Heart right ventricle (tissue), 16 donors: Measurements from ENCODE around the gene PSAP. TPM values are rescaled to one million over a fixed set of nuclear protein-coding genes. Genes with fewer than 3 reads are reported as not detected.
A peak's percentile ranks its signal among the peaks of the same experiment; 100 is the strongest.

Source experiments
- ATAC-seq, 8 donors: fragments of 200-7000 bp; cut with Tn5 transposase; one replicate each; pipeline ENCODE4 v1.9.1; 2020; ENCODE audit warnings: mild to moderate bottlenecking in 8 of 8, moderate library complexity in 8 of 8, moderate number of reproducible peaks in 1 of 8
- DNase-seq, 2 donors: peaks; one replicate each; pipeline ENCODE4 v3.0.0-alpha.2; 2020
- H3K27ac ChIP-seq, 10 donors: fragments of 200-600 bp; sonication (generic) in 2 of 10; one replicate each; pipeline versions ENCODE4 v1.5.0 to v1.8.0; 2020 to 2022; ENCODE audit warnings: mild to moderate bottlenecking in 3 of 10
- H3K27me3 ChIP-seq, 7 donors: fragments of 200-600 bp; one replicate each; pipeline ENCODE4 v1.8.0; 2021 to 2022; ENCODE audit warnings: mild to moderate bottlenecking in 2 of 7
- H3K36me3 ChIP-seq, 9 donors: fragments of 200-600 bp; sonication (generic) in 1 of 9; one replicate each; pipeline versions ENCODE4 v1.5.0 to v1.8.0; 2020 to 2022; ENCODE audit warnings: mild to moderate bottlenecking in 2 of 9
- H3K4me1 ChIP-seq, 9 donors: fragments of 200-600 bp; sonication (generic) in 1 of 9; one replicate each; pipeline versions ENCODE4 v1.5.0 to v1.8.0; 2020 to 2022; ENCODE audit warnings: mild to moderate bottlenecking in 4 of 9
- H3K4me3 ChIP-seq, 10 donors: fragments of 200-600 bp; sonication (generic) in 2 of 10; one replicate each; pipeline versions ENCODE4 v1.5.0 to v1.8.0; 2020 to 2022; ENCODE audit warnings: mild to moderate bottlenecking in 7 of 10, moderate library complexity in 2 of 10
- H3K9me3 ChIP-seq, 11 donors: fragments of 200-600 bp in 10 of 11; sonication (generic) in 2 of 11; one replicate each; pipeline versions ENCODE4 v1.5.0 to v1.8.0; 2013 to 2022; ENCODE audit warnings: mild to moderate bottlenecking in 2 of 11, control low read depth in 1 of 11, moderate library complexity in 1 of 11
- WGBS, 2 donors: extraction: QIAGEN DNeasy Blood & Tissue Kit; methylation state at CpG; one replicate each; pipeline ENCODE4 v1.1.7; 2013; ENCODE audit warnings: inconsistent platforms in 1 of 2; 5-methylcytosine and 5-hydroxymethylcytosine counted together
- intact Hi-C, 10 donors: fragments of 100-400 bp; cut with DNase I; formaldehyde crosslinking; loops; one replicate each; pipeline versions ENCODE4 v1.11.1 to v1.14.2; 2022
- polyA plus RNA-seq, 2 donors: library from polyadenylated mRNA; stranded (reverse); fragments of 200-250 nt; gene quantifications; one replicate each; pipeline ENCODE4 v1.2.3, GENCODE V29; 2013
- total RNA-seq, 10 donors: library from RNA; stranded (reverse); fragmentation: NEBNext Ultra II Directional in 3 of 10; extraction: Animal tissue kit (Norgen Biotek cat#: 25700) in 3 of 10; gene quantifications; one replicate each; pipeline versions ENCODE4 v1.2.1 to v1.2.4, GENCODE V29; 2021 to 2023
- TF ChIP-seq, protein P1 (sequence below), 9 donors: fragments of 200-600 bp; sonication (generic) in 2 of 9; IDR thresholded peaks; one replicate each; pipeline versions ENCODE4 v1.5.0 to v1.8.0; 2021 to 2022; ENCODE audit warnings: antibody characterized with exemption in 9 of 9, mild to moderate bottlenecking in 5 of 9, moderate library complexity in 1 of 9
- donor health status: Arrhythmogenic right ventricular cardiomyopathy.
- donor health status: ischemic (EF 13 %, LVEDD 7.1; RV severe dilation, severe dysfunction).
- donor health status: healthy with polysubstance abuse.
- donor health status: DM: no; HTN: yes; CAD: no.
- donor health status: DM: no; HTN: no; CAD: no.
- donor health status: ischemic (EF 25% LVEDD 6.9; RV normal size, moderate dysfunction).
- donor health status: ischemic (EF 25% LVEDD 5.7; RV mildly dilated, moderate dysfunction).
- donor health status: healthy.
- donor health status: DM: yes; HTN: yes; CAD: no.
- donor health status: Ischemic cardiomyopathy.
- donor health status: ischemic (EF 35%, LVEDD 5.7; RV mildly dilated, moderate dysfunction).
- donor health status: nonischemic (EF 11% LVEDD 7.7; RV severe dilation, severe dysfunction).
- donor health status: DM: yes; HTN: yes; CAD: no.
- donor health status: PGD.
- donor health status: ischemic (EF 29% LVEDD 5.4; RV normal size, mild dysfunction).
- donor health status: nonischemic (EF 23%, LVEDD 6.1; RV moderate dilation, normal function).

The PSAP gene
- total and polyA plus RNA-seq, 12 donors, result 443 to 2,078 (median 1,616) TPM

DNA sequence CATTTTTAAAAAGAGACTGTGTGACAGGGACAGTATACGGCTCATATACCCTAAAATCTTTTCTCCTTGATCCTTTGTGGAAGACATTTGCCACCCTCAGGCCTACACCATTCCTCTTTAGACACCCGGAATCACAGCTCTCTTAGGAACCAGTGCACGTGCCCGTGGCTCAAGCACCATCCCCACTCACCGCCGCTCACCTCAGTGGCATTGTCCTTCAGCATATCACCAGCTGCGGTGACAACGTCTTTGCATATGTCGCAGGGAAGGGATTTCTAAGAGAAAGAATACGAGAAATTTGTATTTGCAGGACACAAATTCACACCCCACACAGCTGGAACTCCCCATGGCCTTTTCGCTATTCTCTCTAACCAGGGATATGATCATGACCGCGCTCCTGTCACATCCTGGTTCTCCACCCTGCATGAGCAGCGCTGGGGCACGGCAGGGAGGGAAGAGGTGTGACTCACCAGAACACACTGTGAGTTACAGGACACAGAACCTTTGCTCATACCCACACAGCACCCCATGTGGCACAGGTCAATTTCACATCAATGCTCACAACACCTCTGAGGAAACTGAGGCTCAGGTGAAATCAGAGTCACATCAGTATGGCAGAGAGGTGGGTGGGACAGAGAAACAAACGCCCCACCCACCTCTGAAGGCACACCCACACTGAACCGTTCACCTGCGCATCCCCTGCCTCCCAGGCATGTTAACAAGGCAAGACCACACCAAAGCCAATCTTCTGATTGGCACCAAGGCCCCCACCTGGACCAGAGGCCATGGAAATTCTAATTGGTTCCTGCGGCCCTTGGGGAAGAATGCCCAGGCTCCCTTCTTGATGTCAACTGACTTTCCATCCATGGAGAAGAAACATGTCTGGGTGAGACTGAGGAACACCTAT, 19.2 kb downstream of the PSAP start:
- Histone ChIP-seq H3K4me1 (peaks cover 11 to 83% (median 45%) of the 10 kb centered on the region in 9 donors), H3K9me3 (no peaks in the 10 kb centered on the region), H3K27ac (peak overlapping the region in 1 of 10 donors; percentile 50), H3K36me3 (peaks cover 3 to 77% (median 54%) of the 10 kb centered on the region in 9 donors), H3K4me3 (no peak overlapping the region), H3K27me3 (no peaks in the 10 kb centered on the region)
- ATAC-seq, result no peak
- TF ChIP-seq, protein P1, sequence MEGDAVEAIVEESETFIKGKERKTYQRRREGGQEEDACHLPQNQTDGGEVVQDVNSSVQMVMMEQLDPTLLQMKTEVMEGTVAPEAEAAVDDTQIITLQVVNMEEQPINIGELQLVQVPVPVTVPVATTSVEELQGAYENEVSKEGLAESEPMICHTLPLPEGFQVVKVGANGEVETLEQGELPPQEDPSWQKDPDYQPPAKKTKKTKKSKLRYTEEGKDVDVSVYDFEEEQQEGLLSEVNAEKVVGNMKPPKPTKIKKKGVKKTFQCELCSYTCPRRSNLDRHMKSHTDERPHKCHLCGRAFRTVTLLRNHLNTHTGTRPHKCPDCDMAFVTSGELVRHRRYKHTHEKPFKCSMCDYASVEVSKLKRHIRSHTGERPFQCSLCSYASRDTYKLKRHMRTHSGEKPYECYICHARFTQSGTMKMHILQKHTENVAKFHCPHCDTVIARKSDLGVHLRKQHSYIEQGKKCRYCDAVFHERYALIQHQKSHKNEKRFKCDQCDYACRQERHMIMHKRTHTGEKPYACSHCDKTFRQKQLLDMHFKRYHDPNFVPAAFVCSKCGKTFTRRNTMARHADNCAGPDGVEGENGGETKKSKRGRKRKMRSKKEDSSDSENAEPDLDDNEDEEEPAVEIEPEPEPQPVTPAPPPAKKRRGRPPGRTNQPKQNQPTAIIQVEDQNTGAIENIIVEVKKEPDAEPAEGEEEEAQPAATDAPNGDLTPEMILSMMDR (IDR thresholded peaks at IDR 0.05), result no peak
- intact Hi-C loops, result loop anchor here in 3 of 10 donors (10.0 kb wide), 1 partner anchor 63 kb away; no protein-coding TSS in a partner anchor
- 91 to 92% methylated on average over 19 of the region's 19 CpGs for WGBS, 2 donors
- DNase-seq, result no peak

DNA sequence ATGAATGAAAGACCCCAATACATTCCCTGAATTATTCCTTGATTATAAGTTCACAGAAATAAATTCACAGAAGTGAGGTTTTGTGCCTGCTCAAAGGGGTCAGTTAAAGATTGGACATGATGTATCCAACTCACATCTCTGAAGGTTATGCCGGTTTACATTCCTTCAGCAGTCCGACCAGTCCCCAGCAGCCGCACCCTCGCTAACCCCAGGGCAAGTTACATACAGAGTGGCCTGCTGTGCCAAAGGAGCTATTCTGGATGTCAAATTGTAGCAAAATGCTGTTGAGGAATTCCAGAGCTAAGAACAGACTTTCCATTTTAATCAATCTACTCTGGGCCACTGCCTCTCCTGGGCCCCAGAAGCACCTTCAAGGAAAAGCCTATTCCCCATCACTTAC, 20.3 kb downstream of the PSAP start:
- intact Hi-C loops, result loop anchor here in 3 of 10 donors (10.0 kb wide), 1 partner anchor 64 kb away; no protein-coding TSS in a partner anchor

DNA sequence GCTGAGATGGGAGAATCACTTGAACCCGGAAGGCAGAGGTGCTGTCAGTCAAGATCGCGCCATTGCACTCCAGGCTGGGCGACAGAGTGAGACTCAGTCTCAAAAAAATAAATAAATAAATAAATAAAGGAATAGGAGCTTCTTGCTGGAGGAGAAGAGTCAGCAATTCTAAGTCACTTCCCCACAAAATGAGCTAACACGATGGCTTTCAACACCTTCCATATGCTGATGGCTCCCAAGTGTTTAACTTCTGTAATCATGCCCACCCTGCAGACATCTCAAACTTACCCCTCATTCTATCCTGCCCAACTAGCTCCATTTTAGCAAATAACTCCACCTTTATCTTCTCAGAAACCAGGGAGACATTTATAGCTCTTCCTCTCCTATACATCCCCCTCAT, 21.2 kb downstream of the PSAP start:
- 85 to 91% methylated on average over 5 of the region's 5 CpGs for WGBS, 2 donors
- intact Hi-C loops, result loop anchor here in 3 of 10 donors (10.0 kb wide), 1 partner anchor 65 kb away; no protein-coding TSS in a partner anchor
- Histone ChIP-seq H3K9me3 (no peaks in the 10 kb centered on the region), H3K4me1 (peaks cover 0 to 64% (median 25%) of the 10 kb centered on the region in 9 donors), H3K36me3 (peaks cover 5 to 97% (median 74%) of the 10 kb centered on the region in 9 donors), H3K27ac (peak overlapping the region in 1 of 10 donors; percentile 73), H3K4me3 (no peak overlapping the region), H3K27me3 (no peaks in the 10 kb centered on the region)
- DNase-seq (no peak), ATAC-seq (no peak)
- TF ChIP-seq, protein P1 (IDR thresholded peaks at IDR 0.05), result no peak

More for the DNA sequence above, 20.3 kb downstream of the PSAP start:
- 79 to 95% methylated on average over 4 of the region's 4 CpGs for WGBS, 2 donors
- H3K4me1 ChIP-seq, result peaks cover 4 to 72% (median 33%) of the 10 kb centered on the region in 9 donors
- TF ChIP-seq, protein P1 (IDR thresholded peaks at IDR 0.05), result no peak
- ATAC-seq (no peak), DNase-seq (no peak)
- H3K27ac ChIP-seq, result peak overlapping the region in 1 of 10 donors; percentile 50
- H3K4me3 ChIP-seq, result no peak overlapping the region
- peaks cover 3 to 89% (median 66%) of the 10 kb centered on the region in 9 donors for H3K36me3 ChIP-seq
- no peaks in the 10 kb centered on the region for H3K27me3 ChIP-seq
- no peaks in the 10 kb centered on the region for H3K9me3 ChIP-seq

DNA sequence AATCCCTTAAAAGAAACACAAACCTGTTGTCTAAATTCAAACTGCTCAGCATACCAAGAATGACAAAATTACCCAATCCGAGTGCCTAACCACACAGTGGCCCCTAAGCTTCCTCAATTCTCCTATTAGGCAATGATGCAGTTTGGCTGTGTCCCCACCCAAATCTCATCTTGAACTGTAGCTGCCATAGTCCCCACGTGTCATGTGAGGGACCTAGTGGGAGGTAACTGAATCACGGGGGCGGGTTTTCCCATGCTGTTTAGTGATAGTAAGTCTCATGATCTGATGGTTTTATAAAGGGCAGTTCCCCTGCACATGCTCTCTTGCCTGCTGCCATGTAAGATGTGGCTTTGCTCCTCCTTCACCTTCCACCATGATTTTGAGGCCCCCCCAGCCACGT, 21.9 kb downstream of the PSAP start:
- TF ChIP-seq, protein P1 (IDR thresholded peaks at IDR 0.05), result no peak
- Histone ChIP-seq H3K36me3 (peaks cover 6 to 100% (median 81%) of the 10 kb centered on the region in 9 donors), H3K4me3 (no peak overlapping the region), H3K4me1 (peaks cover 0 to 59% (median 18%) of the 10 kb centered on the region in 9 donors), H3K27ac (peak overlapping the region in 1 of 10 donors; percentile 73), H3K9me3 (no peaks in the 10 kb centered on the region), H3K27me3 (no peaks in the 10 kb centered on the region)
- intact Hi-C loops, result no loop called here
- DNase-seq (no peak), ATAC-seq (peak in 5 of 8 donors; percentile 46 to 70 (median 54))
- WGBS, 2 donors, result 69 to 80% methylated on average over 5 of the region's 5 CpGs
